Measurements from ENCODE around the gene IRF7.

DNA sequence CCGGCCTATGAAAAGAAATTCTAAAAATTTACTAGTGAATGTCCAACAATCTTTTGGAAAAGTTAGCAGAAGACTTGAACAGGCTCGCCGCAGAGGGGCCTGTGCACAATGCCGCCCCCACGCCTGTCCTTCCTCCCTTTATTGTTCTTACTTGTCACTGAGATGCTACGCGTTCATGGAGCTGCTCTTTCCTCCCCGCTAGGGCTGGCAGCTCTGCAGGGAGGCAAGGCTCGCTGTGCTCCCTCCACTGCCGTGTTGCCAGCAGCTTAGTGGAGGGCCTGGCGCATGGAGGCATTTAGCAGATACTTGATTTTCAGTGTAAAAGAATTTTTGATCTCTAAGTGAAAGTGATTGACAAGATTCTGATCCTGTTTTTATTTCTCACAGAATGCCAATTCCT lies 24.8 kb downstream of the IRF7 start:
- TF ChIP-seq POLR2AphosphoS5 (IDR thresholded peaks at IDR 0.05; ENCODE audit: low read depth, low read length) = no peak
- TF ChIP-seq, protein P1, sequence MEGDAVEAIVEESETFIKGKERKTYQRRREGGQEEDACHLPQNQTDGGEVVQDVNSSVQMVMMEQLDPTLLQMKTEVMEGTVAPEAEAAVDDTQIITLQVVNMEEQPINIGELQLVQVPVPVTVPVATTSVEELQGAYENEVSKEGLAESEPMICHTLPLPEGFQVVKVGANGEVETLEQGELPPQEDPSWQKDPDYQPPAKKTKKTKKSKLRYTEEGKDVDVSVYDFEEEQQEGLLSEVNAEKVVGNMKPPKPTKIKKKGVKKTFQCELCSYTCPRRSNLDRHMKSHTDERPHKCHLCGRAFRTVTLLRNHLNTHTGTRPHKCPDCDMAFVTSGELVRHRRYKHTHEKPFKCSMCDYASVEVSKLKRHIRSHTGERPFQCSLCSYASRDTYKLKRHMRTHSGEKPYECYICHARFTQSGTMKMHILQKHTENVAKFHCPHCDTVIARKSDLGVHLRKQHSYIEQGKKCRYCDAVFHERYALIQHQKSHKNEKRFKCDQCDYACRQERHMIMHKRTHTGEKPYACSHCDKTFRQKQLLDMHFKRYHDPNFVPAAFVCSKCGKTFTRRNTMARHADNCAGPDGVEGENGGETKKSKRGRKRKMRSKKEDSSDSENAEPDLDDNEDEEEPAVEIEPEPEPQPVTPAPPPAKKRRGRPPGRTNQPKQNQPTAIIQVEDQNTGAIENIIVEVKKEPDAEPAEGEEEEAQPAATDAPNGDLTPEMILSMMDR (IDR thresholded peaks at IDR 0.05 in 2 of 3, conservative IDR thresholded peaks at IDR 0.05 in 1 of 3; ENCODE audit: borderline replicate concordance in 1 of 3, insufficient read depth in 1 of 3, low read depth in 2 of 3, low read length in 2 of 3) = no peak
- no peak for TF ChIP-seq EGR1 (IDR thresholded peaks at IDR 0.05; ENCODE audit: low read depth)
- no peak for TF ChIP-seq POLR2A (IDR thresholded peaks at IDR 0.05; ENCODE audit: borderline replicate concordance, extremely low read depth, insufficient read depth, insufficient read length)
- TF ChIP-seq EZH2 (IDR thresholded peaks at IDR 0.05) = no peak
- no peak for TF ChIP-seq ELF1 (IDR thresholded peaks at IDR 0.05; ENCODE audit: borderline replicate concordance, low read depth)
